ENCODE data around the gene PDS5B. TPM values are rescaled to one million over a fixed set of nuclear protein-coding genes. Genes with fewer than 3 reads are reported as not detected.

PDS5B gene, protein sequence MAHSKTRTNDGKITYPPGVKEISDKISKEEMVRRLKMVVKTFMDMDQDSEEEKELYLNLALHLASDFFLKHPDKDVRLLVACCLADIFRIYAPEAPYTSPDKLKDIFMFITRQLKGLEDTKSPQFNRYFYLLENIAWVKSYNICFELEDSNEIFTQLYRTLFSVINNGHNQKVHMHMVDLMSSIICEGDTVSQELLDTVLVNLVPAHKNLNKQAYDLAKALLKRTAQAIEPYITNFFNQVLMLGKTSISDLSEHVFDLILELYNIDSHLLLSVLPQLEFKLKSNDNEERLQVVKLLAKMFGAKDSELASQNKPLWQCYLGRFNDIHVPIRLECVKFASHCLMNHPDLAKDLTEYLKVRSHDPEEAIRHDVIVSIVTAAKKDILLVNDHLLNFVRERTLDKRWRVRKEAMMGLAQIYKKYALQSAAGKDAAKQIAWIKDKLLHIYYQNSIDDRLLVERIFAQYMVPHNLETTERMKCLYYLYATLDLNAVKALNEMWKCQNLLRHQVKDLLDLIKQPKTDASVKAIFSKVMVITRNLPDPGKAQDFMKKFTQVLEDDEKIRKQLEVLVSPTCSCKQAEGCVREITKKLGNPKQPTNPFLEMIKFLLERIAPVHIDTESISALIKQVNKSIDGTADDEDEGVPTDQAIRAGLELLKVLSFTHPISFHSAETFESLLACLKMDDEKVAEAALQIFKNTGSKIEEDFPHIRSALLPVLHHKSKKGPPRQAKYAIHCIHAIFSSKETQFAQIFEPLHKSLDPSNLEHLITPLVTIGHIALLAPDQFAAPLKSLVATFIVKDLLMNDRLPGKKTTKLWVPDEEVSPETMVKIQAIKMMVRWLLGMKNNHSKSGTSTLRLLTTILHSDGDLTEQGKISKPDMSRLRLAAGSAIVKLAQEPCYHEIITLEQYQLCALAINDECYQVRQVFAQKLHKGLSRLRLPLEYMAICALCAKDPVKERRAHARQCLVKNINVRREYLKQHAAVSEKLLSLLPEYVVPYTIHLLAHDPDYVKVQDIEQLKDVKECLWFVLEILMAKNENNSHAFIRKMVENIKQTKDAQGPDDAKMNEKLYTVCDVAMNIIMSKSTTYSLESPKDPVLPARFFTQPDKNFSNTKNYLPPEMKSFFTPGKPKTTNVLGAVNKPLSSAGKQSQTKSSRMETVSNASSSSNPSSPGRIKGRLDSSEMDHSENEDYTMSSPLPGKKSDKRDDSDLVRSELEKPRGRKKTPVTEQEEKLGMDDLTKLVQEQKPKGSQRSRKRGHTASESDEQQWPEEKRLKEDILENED (N-terminal part only)
- total RNA-seq = 10 to 100 TPM; 34.5 to 68.3 (median 40.7) TPM

DNA sequence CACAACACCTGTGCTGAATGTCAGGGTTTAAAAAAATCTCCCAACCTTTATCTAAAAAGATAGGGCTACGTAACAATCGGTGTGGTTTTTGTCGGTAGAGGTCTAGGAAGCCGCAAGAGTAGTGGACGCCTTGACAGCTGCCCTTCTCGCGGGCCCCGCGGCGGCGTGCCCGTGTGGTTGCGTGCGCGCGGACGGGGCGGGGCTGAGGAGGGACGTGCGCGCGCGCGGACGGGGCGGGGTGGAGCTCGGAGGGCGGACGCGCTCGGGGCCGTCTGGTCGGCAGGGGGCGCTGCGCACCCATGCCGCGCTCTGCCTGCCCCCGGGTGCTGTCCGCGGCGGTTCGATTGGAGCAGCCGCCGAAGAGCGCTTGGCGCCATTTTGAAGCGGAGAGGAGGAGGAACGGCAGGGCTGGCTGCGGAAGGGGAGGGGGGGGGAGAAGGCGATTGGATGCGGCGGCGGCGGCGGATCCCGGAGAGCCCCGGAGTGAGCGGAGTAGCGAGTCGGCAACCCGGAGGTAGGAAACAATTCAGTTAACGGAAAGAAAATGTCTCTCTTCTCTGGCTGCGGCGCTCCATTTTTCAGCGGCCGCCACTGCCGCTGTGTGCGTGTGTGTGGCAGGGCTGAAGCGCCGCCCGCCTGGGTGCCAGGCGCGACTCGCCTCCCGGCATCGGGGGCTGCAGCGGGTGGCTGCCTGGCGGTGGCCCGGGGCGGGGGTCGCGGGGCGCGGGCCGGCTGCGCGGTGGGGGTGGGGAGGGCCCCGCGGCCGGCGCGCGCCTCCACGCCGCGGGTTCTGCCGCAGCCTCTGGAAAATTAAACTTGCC lies at the start of gene PDS5B:
Gene PDS5B, plus strand, starts transcription at position 373 of the 821 bp plus-strand sequence. CDS start 62,321 bp downstream, outside the sequence.
- TF ChIP-seq, protein P1, sequence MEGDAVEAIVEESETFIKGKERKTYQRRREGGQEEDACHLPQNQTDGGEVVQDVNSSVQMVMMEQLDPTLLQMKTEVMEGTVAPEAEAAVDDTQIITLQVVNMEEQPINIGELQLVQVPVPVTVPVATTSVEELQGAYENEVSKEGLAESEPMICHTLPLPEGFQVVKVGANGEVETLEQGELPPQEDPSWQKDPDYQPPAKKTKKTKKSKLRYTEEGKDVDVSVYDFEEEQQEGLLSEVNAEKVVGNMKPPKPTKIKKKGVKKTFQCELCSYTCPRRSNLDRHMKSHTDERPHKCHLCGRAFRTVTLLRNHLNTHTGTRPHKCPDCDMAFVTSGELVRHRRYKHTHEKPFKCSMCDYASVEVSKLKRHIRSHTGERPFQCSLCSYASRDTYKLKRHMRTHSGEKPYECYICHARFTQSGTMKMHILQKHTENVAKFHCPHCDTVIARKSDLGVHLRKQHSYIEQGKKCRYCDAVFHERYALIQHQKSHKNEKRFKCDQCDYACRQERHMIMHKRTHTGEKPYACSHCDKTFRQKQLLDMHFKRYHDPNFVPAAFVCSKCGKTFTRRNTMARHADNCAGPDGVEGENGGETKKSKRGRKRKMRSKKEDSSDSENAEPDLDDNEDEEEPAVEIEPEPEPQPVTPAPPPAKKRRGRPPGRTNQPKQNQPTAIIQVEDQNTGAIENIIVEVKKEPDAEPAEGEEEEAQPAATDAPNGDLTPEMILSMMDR (IDR thresholded peaks at IDR 0.05; ENCODE audit: low read depth) = no peak

DNA sequence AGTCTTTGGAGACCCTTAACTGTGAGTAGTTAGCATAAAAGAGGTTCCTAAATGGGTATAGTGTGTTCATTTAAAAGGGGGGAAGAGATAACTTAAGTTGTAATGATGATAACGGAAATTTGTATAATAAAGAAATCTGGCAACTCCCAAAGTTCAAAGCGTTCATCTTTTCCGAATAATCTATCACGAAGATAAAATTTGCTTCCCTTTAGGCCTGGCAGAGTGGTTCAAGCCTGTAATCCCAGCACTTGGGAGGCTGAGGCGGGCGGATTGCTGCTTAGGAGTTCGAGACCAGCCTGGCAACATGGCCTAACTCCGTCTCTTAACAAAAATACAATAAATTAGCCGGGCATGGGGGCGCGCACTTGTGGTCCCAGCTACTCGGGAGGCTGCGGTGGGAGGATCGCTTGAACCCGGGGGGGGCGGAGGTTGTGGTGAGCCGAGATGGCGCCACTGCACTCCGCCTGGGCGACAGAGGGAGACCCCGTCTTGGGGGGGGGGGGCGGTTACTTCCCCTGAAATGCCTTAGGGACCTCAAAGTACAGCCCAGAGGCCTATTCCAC lies 48.6 kb upstream of the PDS5B start:
- TF ChIP-seq, protein P1 (IDR thresholded peaks at IDR 0.05; ENCODE audit: low read depth) = no peak

DNA sequence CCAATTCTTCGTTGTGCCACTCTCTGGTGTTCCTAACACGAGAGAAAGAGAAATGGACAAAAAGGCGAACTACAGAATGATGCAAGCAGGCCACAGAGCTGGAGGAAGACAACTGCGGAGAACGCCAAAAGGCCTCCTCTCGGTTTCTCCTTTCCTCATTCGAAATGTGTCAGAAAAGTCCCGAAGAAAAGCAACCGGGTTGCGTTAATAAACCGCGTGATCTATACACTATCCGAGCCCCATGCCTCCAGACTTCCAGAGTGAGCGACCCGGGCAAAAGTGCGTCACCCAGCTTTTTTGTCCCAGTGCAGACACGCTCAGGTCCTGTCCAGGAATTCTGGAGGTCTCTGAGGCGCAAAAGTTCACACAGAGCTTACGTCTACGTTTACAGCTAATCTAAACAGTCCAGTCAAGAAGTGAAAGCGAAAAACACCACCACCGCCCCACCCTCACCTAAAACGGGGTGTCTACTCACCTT lies 48.1 kb upstream of the PDS5B start:
- TF ChIP-seq, protein P1 (IDR thresholded peaks at IDR 0.05; ENCODE audit: low read depth) = no peak

DNA sequence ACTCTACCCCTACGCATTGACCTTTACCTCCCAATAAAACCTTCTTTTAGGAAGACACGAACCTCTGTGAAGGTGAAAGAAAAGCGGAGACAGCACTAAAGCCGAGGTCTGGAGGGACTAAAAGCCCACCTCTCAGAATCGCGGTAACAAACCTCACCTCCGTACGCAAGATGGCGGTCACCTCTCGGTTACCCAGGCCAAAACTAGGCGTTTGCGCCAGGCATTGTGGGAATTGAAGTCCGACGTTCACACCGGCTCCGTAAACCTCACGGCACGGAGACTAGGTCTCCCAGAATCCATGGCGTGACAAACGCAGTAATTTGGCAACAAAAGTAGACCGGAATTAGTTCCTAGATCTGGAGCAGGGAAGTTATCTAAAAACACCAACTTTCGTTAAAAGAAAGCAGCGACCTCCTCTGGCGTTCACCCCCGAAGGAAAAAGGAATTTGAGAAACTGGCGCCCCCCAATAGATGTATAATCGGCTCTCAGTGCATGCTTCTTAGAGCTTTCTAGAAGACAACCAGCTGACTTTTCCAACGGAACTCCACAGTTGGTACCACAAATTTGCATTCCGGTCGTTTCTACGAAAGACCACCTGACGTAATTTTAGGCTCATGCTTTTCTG lies 47.5 kb upstream of the PDS5B start, which contains the start of gene N4BP2L2:
Gene N4BP2L2, minus strand, starts transcription at position 175 of the 626 bp plus-strand sequence. CDS start 1,768 bp downstream, outside the sequence.
- TF ChIP-seq, protein P1 (IDR thresholded peaks at IDR 0.05; ENCODE audit: low read depth) = no peak

DNA sequence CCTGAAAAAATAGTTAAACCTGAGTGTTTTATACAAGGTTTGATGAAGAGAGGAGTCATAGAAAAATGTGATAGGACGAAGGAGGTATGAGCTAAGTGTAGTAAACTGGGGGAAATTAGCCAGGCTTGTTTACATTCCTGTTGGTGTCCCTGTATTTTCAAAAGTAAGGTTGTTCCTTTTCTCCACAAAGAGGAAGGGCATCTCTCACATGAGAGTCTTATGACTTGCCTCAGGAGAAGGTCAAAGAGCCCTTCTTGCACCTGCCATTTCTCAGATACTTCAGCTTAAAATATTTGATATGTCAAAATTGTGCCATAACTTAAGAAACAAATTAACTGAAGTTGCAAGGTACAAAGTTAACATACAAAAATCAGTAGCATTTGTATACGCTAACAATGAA lies 44.0 kb upstream of the PDS5B start:
- TF ChIP-seq, protein P1 (IDR thresholded peaks at IDR 0.05; ENCODE audit: low read depth) = no peak

DNA sequence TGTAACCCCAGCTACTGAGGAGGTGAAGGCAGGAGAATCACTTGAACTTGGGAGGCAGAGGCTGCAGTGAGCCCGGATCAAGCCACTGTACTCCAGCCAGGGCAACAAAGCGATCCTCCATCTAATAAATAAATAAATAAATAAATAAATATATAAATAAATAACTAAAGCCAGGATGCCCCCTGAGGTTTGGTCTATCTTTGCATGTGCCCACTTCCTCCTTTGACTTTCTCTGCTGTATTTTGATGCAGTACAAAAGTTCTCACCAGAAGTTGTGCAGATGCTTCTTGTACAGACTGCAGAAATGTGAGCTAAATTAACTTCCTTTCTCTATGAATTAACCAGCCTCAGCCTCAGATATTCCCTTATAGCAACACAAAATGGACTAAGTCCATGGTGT lies 41.2 kb upstream of the PDS5B start:
- TF ChIP-seq, protein P1 (IDR thresholded peaks at IDR 0.05; ENCODE audit: low read depth) = no peak
